ENCODE data around the gene RAB1A. TPM values are rescaled to one million over a fixed set of nuclear protein-coding genes. Genes with fewer than 3 reads are reported as not detected.
"Not testable (repeated sequence)": the region's sequence is repeated elsewhere in the genome, so short reads cannot be mapped to it uniquely, and the experiment has no call there.

Gene RAB1A
- total RNA-seq (2014; rRNA removed; shearing (Covaris generic); ENCODE audit: low replicate concordance): 40.1 and 79.1 TPM in 2 replicates

DNA sequence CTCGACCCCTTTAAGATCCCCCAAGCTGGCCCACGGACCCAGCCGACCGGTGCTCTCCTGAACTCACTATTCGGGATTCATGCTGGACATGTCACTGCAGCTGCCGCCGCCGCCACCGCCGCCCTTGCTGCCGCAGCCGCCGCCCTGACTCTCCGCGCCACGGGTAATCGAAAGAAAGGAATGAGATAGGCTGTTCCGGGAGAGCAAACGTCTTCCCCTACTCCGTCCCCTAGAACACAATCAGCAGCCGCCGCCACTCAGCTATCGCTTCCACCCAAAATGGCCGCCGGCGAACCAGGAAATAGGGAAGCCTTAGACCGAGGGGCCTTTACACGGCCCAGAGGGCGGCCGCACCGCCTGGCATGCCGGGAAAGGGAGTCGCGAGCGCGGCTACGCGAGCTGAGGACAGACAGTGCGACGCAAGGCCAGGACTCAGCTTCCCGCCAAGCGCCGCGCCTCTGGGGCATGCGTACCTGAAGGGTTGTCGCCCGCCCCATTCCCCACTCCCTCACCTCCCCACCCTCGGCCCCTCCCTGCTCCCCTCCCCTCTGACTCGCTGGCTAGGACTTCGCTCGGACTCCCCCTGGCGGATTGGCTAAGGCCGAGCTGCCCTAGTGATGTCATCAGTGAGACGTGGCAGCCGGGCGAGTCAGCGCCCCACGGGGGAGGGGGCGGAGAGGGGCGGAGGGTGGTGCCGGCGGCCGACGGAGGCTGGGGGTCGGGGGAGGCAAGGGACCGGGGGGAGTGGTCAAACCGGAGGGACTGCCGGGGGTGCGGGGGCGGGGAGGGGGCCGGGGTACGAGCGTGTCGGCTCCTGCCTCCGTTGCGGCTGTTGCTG, at the start of gene RAB1A:
Gene RAB1A (minus strand): TSS at position 281 of the 838 bp plus-strand sequence. CDS start 191 bp downstream, at position 90.
- no peaks in the 10 kb centered on the region for H3K27me3 ChIP-seq (ENCODE audit: low read length)
- peaks cover 32% of the 10 kb centered on the region for H3K4me1 ChIP-seq (ENCODE audit: low read length)
- peaks cover 5% of the 10 kb centered on the region; the same call in 1 of the 2 replicates for H3K36me3 ChIP-seq (ENCODE audit: insufficient read depth, low read length)
- H3K79me2 ChIP-seq (ENCODE audit: low read length): peaks cover 48% of the 10 kb centered on the region
- DNase-seq: peak; percentile 100
- peak within 1 kb of the TSS; percentile 76 for H3K4me3 ChIP-seq (ENCODE audit: low read length)
- H4K20me1 ChIP-seq (ENCODE audit: insufficient read depth, low read depth, low read length): peaks cover 35% of the 10 kb centered on the region
- peak within 1 kb of the TSS; percentile 64 for H3K27ac ChIP-seq (ENCODE audit: low read length)
- peak within 1 kb of the TSS; percentile 84; the same call in 1 of the 2 replicates for H2AFZ ChIP-seq (ENCODE audit: low read length)
- H3K9me2 ChIP-seq (replicated peaks; ENCODE audit: insufficient read depth, low read length): no peaks in the 10 kb centered on the region
- peak within 1 kb of the TSS; percentile 88 for H3K4me2 ChIP-seq (ENCODE audit: low read depth, low read length, poor library complexity, severe bottlenecking)
- H3K9me3 ChIP-seq (ENCODE audit: low read length): no peaks in the 10 kb centered on the region
- H3K9ac ChIP-seq (ENCODE audit: low read length): peak within 1 kb of the TSS; percentile 95

DNA sequence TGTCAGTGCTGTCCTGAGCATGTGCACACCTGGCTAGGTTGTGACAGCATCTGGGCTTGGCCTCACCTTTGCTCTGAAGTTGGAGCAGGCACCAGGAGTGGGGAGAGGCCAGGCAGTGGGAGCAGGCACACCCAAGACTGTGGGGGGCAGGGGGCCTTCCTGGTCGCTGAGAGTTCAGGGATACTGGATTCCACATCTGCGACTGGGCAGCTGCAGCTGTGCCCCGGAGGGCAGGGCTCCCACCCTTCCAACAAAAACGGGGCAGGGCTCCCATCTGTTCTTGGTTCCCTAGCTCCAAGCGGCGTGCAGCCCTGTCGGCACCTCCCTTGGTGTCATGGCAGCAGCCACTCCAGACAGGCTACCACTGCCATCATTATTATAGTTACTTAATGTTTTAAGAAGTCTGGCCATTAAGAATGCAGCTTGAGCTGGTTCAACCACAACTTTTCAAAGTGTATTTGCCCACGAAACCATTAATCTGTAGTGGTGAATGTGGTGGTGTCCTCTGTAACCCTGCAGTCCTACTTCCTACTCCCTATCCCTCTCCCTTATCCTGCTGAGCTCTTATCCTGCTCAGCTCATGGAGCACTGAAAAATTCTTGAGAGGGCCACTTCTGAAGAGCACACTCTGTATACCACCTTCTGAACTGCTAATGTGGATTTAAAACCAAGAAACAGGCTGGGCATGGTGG, 48.0 kb upstream of the RAB1A start:
- H3K9ac ChIP-seq (ENCODE audit: low read length): no peak overlapping the region
- no peaks in the 10 kb centered on the region for H3K9me3 ChIP-seq (ENCODE audit: low read length)
- no peaks in the 10 kb centered on the region for H3K36me3 ChIP-seq (ENCODE audit: insufficient read depth, low read length)
- no peaks in the 10 kb centered on the region for H3K9me2 ChIP-seq (replicated peaks; ENCODE audit: insufficient read depth, low read length)
- H3K27ac ChIP-seq (ENCODE audit: low read length): no peak overlapping the region
- no peaks in the 10 kb centered on the region for H3K27me3 ChIP-seq (ENCODE audit: low read length)
- H3K79me2 ChIP-seq (ENCODE audit: low read length): no peaks in the 10 kb centered on the region
- H3K4me1 ChIP-seq (ENCODE audit: low read length): peaks cover 2% of the 10 kb centered on the region; the same call in 1 of the 2 replicates
- no peak overlapping the region for H3K4me2 ChIP-seq (ENCODE audit: low read depth, low read length, poor library complexity, severe bottlenecking)
- no peak overlapping the region for H3K4me3 ChIP-seq (ENCODE audit: low read length)
- no peak for DNase-seq
- no peak overlapping the region for H2AFZ ChIP-seq (ENCODE audit: low read length)
- H4K20me1 ChIP-seq (ENCODE audit: insufficient read depth, low read depth, low read length): no peaks in the 10 kb centered on the region

DNA sequence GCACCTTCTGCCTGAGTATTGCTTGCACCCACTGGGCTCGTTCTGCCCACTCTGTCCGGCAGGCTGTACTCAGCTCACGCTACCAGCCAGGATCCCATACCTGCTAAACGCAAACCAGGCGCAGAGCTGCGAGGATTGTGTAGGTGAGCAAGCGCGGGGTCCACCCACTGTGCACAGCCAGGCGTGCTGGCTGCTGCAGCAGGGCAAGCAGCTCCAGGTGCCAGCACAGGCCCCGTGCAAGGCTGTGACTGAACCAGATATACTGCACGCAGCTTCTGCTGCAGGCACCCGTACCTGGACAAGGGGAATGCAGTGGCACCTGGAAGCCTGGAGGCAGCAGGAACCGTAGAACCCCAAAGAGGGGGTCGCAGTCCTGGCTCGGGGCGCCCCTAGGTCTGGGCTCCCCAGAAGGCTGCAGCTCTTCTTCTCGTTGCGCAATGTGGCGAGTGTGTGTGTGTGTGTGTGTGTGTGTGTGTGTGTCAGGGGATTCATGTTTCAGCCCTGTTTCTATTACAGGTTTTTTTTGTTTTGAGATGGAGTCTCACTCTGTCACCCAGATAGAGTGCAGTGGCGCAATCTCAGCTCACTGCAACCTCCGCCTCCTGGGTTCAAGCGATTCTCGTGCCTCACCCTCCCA, 46.1 kb upstream of the RAB1A start:
- no peaks in the 10 kb centered on the region for H3K79me2 ChIP-seq (ENCODE audit: low read length)
- no peaks in the 10 kb centered on the region for H3K36me3 ChIP-seq (ENCODE audit: insufficient read depth, low read length)
- no peak for DNase-seq
- no peaks in the 10 kb centered on the region for H3K9me2 ChIP-seq (replicated peaks; ENCODE audit: insufficient read depth, low read length)
- H4K20me1 ChIP-seq (ENCODE audit: insufficient read depth, low read depth, low read length): no peaks in the 10 kb centered on the region
- H3K4me2 ChIP-seq (ENCODE audit: low read depth, low read length, poor library complexity, severe bottlenecking): no peak overlapping the region
- no peak overlapping the region for H3K4me3 ChIP-seq (ENCODE audit: low read length)
- peaks cover 6% of the 10 kb centered on the region; the same call in 1 of the 2 replicates for H3K4me1 ChIP-seq (ENCODE audit: low read length)
- no peaks in the 10 kb centered on the region for H3K27me3 ChIP-seq (ENCODE audit: low read length)
- H2AFZ ChIP-seq (ENCODE audit: low read length): no peak overlapping the region
- H3K9ac ChIP-seq (ENCODE audit: low read length): no peak overlapping the region
- H3K9me3 ChIP-seq (ENCODE audit: low read length): no peaks in the 10 kb centered on the region
- no peak overlapping the region for H3K27ac ChIP-seq (ENCODE audit: low read length)

DNA sequence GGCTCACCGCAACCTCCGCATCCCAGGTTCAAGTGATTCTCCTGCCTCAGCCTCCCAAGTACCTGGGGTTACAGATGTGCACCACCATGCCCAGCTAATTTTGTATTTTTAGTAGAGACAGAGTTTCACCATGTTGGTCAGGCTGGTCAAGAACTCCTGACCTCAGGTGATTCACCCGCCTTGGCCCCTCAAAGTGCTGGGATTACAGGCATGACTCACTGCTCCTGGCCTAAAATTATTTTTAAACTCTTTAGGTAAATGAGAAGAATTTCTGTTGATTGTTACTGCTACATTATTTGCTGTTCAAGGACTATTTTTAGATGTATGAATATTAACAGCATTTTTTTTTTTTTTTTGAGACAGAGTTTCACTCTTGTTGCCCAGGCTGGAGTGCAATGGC, 44.1 kb upstream of the RAB1A start:
- not testable (repeated sequence) for H3K27ac ChIP-seq (ENCODE audit: low read length); H3K4me2 ChIP-seq (ENCODE audit: low read depth, low read length, poor library complexity, severe bottlenecking); H3K4me3 ChIP-seq (ENCODE audit: low read length); H3K9ac ChIP-seq (ENCODE audit: low read length); H2AFZ ChIP-seq (ENCODE audit: low read length); H3K36me3 ChIP-seq (ENCODE audit: insufficient read depth, low read length); H3K27me3 ChIP-seq (ENCODE audit: low read length); H3K79me2 ChIP-seq (ENCODE audit: low read length); H3K9me2 ChIP-seq (replicated peaks; ENCODE audit: insufficient read depth, low read length); H3K9me3 ChIP-seq (ENCODE audit: low read length); H3K4me1 ChIP-seq (ENCODE audit: low read length); DNase-seq; H4K20me1 ChIP-seq (ENCODE audit: insufficient read depth, low read depth, low read length)

DNA sequence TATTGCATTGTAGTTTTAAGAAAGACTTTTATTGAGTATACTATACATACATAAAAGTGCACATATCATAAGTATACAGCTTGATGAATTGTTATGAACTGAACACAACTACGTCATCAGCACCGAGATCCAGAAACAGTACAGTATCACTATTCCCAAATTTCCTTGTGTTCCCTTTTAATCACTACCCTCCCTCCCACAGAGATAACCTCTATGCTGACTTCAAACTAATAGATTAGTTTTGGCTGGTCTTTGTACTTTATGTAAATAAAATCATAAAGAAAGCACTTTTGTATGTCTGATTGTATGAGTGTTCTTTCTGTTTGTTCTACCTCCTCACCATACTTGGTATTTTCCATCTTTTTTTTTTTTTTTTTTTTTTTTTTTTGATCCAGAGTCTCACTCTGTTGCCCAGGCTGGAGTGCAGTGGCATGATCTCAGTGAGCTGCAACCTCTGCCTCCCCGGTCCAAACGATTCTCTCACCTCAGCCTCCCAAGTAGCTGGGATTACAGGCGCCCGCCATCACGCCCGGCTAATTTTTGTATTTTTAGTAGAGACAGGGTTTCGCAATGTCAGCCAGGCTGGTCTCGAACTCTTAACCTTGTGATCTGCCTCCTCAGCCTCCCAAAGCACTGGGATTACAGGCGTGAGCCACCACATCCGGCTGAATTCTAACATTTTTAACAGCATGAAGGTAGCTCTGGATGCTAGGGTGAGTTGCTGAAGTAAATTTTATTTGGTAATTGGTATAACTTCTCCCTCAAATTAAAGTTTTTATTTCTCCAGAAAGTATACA, 43.3 kb upstream of the RAB1A start:
- H3K4me3 ChIP-seq (ENCODE audit: low read length): no peak overlapping the region
- H3K79me2 ChIP-seq (ENCODE audit: low read length): no peaks in the 10 kb centered on the region
- H3K9ac ChIP-seq (ENCODE audit: low read length): no peak overlapping the region
- no peaks in the 10 kb centered on the region for H3K27me3 ChIP-seq (ENCODE audit: low read length)
- no peaks in the 10 kb centered on the region for H4K20me1 ChIP-seq (ENCODE audit: insufficient read depth, low read depth, low read length)
- H3K9me2 ChIP-seq (replicated peaks; ENCODE audit: insufficient read depth, low read length): no peaks in the 10 kb centered on the region
- no peak overlapping the region for H2AFZ ChIP-seq (ENCODE audit: low read length)
- H3K4me1 ChIP-seq (ENCODE audit: low read length): peaks cover 13% of the 10 kb centered on the region
- no peaks in the 10 kb centered on the region for H3K36me3 ChIP-seq (ENCODE audit: insufficient read depth, low read length)
- H3K4me2 ChIP-seq (ENCODE audit: low read depth, low read length, poor library complexity, severe bottlenecking): no peak overlapping the region
- no peak for DNase-seq
- no peaks in the 10 kb centered on the region for H3K9me3 ChIP-seq (ENCODE audit: low read length)
- no peak overlapping the region for H3K27ac ChIP-seq (ENCODE audit: low read length)

GRCh38 chr2:65170611-65171477, 40.9 kb upstream of the RAB1A start:
- not testable (repeated sequence) for H2AFZ ChIP-seq (ENCODE audit: low read length); H3K27me3 ChIP-seq (ENCODE audit: low read length); H4K20me1 ChIP-seq (ENCODE audit: insufficient read depth, low read depth, low read length); H3K4me2 ChIP-seq (ENCODE audit: low read depth, low read length, poor library complexity, severe bottlenecking); H3K9me3 ChIP-seq (ENCODE audit: low read length); H3K9ac ChIP-seq (ENCODE audit: low read length); H3K9me2 ChIP-seq (replicated peaks; ENCODE audit: insufficient read depth, low read length); H3K79me2 ChIP-seq (ENCODE audit: low read length); H3K4me3 ChIP-seq (ENCODE audit: low read length); H3K27ac ChIP-seq (ENCODE audit: low read length); H3K36me3 ChIP-seq (ENCODE audit: insufficient read depth, low read length); DNase-seq
- H3K4me1 ChIP-seq (ENCODE audit: low read length): peaks cover 13% of the 10 kb centered on the region

DNA sequence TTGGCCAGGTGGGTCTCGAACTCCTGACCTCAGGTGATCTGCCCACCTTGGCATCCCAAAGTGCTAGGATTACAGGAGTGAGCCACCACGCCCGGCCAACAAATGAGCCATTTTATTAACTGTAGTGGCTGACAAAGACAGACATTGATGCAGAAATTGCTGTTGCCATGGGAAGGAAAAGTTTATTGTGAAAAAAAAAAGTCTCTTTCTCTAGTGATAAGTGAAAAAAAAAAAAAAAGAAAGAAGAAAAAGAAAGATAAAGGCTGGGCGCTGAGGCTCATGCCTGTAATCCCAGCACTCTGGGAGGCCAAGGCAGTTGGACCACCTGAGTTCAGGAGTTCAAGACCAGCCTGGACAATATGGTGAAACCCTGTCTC, 39.8 kb upstream of the RAB1A start:
- Histone ChIP-seq H3K4me2 (ENCODE audit: low read depth, low read length, poor library complexity, severe bottlenecking) (no peak overlapping the region), H3K27me3 (ENCODE audit: low read length) (no peaks in the 10 kb centered on the region), H3K79me2 (ENCODE audit: low read length) (no peaks in the 10 kb centered on the region), H4K20me1 (ENCODE audit: insufficient read depth, low read depth, low read length) (no peaks in the 10 kb centered on the region), H3K36me3 (ENCODE audit: insufficient read depth, low read length) (no peaks in the 10 kb centered on the region), H3K4me1 (ENCODE audit: low read length) (peaks cover 24% of the 10 kb centered on the region), H3K27ac (ENCODE audit: low read length) (no peak overlapping the region), H3K9ac (ENCODE audit: low read length) (no peak overlapping the region), H3K4me3 (ENCODE audit: low read length) (no peak overlapping the region), H3K9me3 (ENCODE audit: low read length) (no peaks in the 10 kb centered on the region), H2AFZ (ENCODE audit: low read length) (no peak overlapping the region), H3K9me2 (replicated peaks; ENCODE audit: insufficient read depth, low read length) (no peaks in the 10 kb centered on the region)
- no peak for DNase-seq

All from Karpas-422 (cell line).